Measurements from ENCODE around the gene GNRH2.

DNA sequence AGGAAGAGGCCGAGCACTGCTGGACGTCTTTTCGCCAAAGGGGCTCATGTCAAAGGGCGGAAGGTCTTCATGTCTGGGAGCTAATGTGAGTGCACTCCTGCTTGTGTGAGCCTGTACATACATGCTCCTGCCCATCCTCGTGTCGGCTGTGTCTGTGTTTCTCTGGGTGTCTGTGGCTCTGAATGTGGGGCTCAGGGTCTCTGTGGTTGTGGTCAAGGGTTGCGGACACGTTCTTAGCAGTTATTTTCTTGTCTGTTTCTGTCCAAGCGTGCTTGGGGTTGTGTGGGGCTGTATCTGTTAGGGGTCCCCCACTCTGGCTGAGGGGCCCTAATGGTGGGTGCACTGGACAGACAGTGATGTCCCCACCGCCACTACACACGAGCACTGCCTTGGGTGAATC, 38.2 kb downstream of the GNRH2 start:
- no peak for TF ChIP-seq TAF1 (IDR thresholded peaks at IDR 0.05; ENCODE audit: borderline replicate concordance, low read depth, low read length)
- TF ChIP-seq, protein P1, sequence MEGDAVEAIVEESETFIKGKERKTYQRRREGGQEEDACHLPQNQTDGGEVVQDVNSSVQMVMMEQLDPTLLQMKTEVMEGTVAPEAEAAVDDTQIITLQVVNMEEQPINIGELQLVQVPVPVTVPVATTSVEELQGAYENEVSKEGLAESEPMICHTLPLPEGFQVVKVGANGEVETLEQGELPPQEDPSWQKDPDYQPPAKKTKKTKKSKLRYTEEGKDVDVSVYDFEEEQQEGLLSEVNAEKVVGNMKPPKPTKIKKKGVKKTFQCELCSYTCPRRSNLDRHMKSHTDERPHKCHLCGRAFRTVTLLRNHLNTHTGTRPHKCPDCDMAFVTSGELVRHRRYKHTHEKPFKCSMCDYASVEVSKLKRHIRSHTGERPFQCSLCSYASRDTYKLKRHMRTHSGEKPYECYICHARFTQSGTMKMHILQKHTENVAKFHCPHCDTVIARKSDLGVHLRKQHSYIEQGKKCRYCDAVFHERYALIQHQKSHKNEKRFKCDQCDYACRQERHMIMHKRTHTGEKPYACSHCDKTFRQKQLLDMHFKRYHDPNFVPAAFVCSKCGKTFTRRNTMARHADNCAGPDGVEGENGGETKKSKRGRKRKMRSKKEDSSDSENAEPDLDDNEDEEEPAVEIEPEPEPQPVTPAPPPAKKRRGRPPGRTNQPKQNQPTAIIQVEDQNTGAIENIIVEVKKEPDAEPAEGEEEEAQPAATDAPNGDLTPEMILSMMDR (IDR thresholded peaks at IDR 0.05) = no peak
- TF ChIP-seq MXI1 (IDR thresholded peaks at IDR 0.05; ENCODE audit: low read depth, low read length) = no peak
- no peak for TF ChIP-seq EP300 (IDR thresholded peaks at IDR 0.05; ENCODE audit: borderline replicate concordance in 1 of 2, low read depth in 1 of 2, low read length in 1 of 2)
